ENCODE results near the gene MGP. TPM values are rescaled to one million over a fixed set of nuclear protein-coding genes. Genes with fewer than 3 reads are reported as not detected.

MGP gene
- polyA plus RNA-seq, 1 of the 3 experiments (the other 2 are of a cell fraction): 76.2 TPM

DNA sequence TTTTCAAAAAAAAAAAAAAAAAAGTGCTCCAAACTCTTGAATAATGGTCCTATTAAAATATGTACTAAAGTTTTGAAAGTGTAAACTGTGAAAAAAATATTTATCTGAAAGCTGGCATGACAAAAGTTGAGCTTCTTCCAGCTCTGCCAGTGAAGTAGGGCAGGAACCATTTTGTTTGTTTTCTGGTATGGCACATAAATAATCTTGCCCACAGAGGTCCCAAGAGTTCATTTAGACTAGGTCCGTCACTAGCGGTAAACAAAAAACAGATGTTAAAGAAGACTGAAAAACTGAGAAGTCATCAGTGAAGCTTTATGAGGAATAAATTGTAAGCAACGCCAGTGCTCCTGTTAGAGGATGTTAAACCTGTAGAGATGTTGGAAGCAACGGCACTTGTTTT is 45.7 kb upstream of the MGP start:
- Histone ChIP-seq H3K9me3 (no peaks in the 10 kb centered on the region), H3K36me3 (replicated peaks in 1 of 2; ENCODE audit: control insufficient read depth in 1 of 2, insufficient read depth in 2 of 2, low read length in 1 of 2) (no peaks in the 10 kb centered on the region), H3K27ac (ENCODE audit: low read depth in 2 of 2, low read length in 1 of 2) (peak overlapping the region in 1 of 2 experiments; percentile 33; a peak in 2 of 4 replicates), H4K20me1 (ENCODE audit: insufficient read depth) (no peaks in the 10 kb centered on the region), H3K4me3 (ENCODE audit: low read depth in 2 of 2, low read length in 1 of 2) (no peak overlapping the region), H3K4me1 (ENCODE audit: control insufficient read depth in 1 of 2, insufficient read depth in 2 of 2, low read depth in 1 of 2, low read length in 1 of 2) (peaks cover 0 to 16% of the 10 kb centered on the region in 2 experiments; a peak in 2 of 4 replicates), H3K79me2 (ENCODE audit: insufficient read depth) (no peaks in the 10 kb centered on the region), H3F3A (replicated peaks; ENCODE audit: insufficient read depth) (peaks cover 15% of the 10 kb centered on the region), H3K27me3 (ENCODE audit: insufficient read depth) (no peaks in the 10 kb centered on the region), H2AFZ (ENCODE audit: low read depth) (peak overlapping the region; percentile 18; the same call in 1 of the 2 replicates), H3K9ac (no peak overlapping the region), H3K4me2 (no peak overlapping the region), H3K9me2 (no peaks in the 10 kb centered on the region)
- CTCF ChIA-PET: no interaction called here
- TF ChIP-seq TCF12 (IDR thresholded peaks at IDR 0.05) (no peak), NFIC (IDR thresholded peaks at IDR 0.05; ENCODE audit: borderline replicate concordance) (no peak), EZH2phosphoT487 (IDR thresholded peaks at IDR 0.05; ENCODE audit: borderline replicate concordance, low read depth) (no peak), ELF1 (IDR thresholded peaks at IDR 0.05) (no peak), SMC3 (IDR thresholded peaks at IDR 0.05; ENCODE audit: low read depth, low read length) (no peak), FOXM1 (IDR thresholded peaks at IDR 0.05; ENCODE audit: low read depth) (no peak), RCOR1 (IDR thresholded peaks at IDR 0.05; ENCODE audit: low read length) (no peak), POLR2AphosphoS5 (IDR thresholded peaks at IDR 0.05; ENCODE audit: low read depth, low read length) (no peak), FOXJ3 (CRISPR knock-in tag; IDR thresholded peaks at IDR 0.05) (no peak)
- TF ChIP-seq, protein P1, sequence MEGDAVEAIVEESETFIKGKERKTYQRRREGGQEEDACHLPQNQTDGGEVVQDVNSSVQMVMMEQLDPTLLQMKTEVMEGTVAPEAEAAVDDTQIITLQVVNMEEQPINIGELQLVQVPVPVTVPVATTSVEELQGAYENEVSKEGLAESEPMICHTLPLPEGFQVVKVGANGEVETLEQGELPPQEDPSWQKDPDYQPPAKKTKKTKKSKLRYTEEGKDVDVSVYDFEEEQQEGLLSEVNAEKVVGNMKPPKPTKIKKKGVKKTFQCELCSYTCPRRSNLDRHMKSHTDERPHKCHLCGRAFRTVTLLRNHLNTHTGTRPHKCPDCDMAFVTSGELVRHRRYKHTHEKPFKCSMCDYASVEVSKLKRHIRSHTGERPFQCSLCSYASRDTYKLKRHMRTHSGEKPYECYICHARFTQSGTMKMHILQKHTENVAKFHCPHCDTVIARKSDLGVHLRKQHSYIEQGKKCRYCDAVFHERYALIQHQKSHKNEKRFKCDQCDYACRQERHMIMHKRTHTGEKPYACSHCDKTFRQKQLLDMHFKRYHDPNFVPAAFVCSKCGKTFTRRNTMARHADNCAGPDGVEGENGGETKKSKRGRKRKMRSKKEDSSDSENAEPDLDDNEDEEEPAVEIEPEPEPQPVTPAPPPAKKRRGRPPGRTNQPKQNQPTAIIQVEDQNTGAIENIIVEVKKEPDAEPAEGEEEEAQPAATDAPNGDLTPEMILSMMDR (IDR thresholded peaks at IDR 0.05): no peak
- TF ChIP-seq, protein P2, sequence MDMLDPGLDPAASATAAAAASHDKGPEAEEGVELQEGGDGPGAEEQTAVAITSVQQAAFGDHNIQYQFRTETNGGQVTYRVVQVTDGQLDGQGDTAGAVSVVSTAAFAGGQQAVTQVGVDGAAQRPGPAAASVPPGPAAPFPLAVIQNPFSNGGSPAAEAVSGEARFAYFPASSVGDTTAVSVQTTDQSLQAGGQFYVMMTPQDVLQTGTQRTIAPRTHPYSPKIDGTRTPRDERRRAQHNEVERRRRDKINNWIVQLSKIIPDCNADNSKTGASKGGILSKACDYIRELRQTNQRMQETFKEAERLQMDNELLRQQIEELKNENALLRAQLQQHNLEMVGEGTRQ (IDR thresholded peaks at IDR 0.05; ENCODE audit: borderline replicate concordance, low read depth, low read length): no peak
- no peak for DNase-seq
- POLR2A ChIA-PET: no interaction called here
- WGBS (ENCODE audit: low lambda C conversion rate): 63% methylated on average over 4 of the region's 4 CpGs

DNA sequence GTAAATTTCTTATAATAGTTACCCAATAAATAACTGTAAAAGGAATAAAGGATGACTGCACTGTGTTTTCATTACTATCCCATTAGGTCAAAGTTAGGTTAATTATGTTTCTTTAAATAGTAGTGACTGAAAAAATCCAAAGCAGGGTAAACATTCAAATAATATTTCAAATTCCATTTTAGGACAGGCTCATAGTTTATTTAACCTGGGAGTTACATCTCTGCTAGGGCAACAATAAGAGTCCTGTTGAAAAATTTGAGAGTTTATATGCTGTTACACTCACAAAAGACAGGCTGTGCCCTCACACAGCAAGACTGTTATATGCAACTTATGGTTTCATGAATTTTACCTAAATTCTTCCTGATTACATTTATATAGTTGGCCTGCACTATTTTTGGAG is 44.6 kb upstream of the MGP start:
- H3K4me3 ChIP-seq (ENCODE audit: low read depth in 2 of 2, low read length in 1 of 2): no peak overlapping the region
- peak overlapping the region; percentile 52 for H2AFZ ChIP-seq (ENCODE audit: low read depth)
- peaks cover 0 to 16% of the 10 kb centered on the region in 2 experiments; a peak in 2 of 4 replicates for H3K4me1 ChIP-seq (ENCODE audit: control insufficient read depth in 1 of 2, insufficient read depth in 2 of 2, low read depth in 1 of 2, low read length in 1 of 2)
- no peak for DNase-seq
- H3K9ac ChIP-seq: no peak overlapping the region
- peaks cover 15% of the 10 kb centered on the region for H3F3A ChIP-seq (replicated peaks; ENCODE audit: insufficient read depth)
- H3K79me2 ChIP-seq (ENCODE audit: insufficient read depth): no peaks in the 10 kb centered on the region
- POLR2A ChIA-PET: no interaction called here
- no peaks in the 10 kb centered on the region for H3K9me2 ChIP-seq
- no peaks in the 10 kb centered on the region for H4K20me1 ChIP-seq (ENCODE audit: insufficient read depth)
- CTCF ChIA-PET: no interaction called here
- H3K36me3 ChIP-seq (replicated peaks in 1 of 2; ENCODE audit: control insufficient read depth in 1 of 2, insufficient read depth in 2 of 2, low read length in 1 of 2): no peaks in the 10 kb centered on the region
- TF ChIP-seq, protein P1 (IDR thresholded peaks at IDR 0.05): peak; percentile 40
- no peak for TF ChIP-seq FOSL2 (IDR thresholded peaks at IDR 0.05; ENCODE audit: borderline replicate concordance, low read depth)
- no peaks in the 10 kb centered on the region for H3K9me3 ChIP-seq
- no peak overlapping the region for H3K4me2 ChIP-seq
- H3K27ac ChIP-seq (ENCODE audit: low read depth in 2 of 2, low read length in 1 of 2): peak overlapping the region; percentile 16 to 33; a peak in 3 of 4 replicates
- H3K27me3 ChIP-seq (ENCODE audit: insufficient read depth): no peaks in the 10 kb centered on the region

All from SK-N-SH (cell line).